Spleen (tissue), 11 donors: Measurements from ENCODE around the gene TTC7B. TPM values are rescaled to one million over a fixed set of nuclear protein-coding genes. Genes with fewer than 3 reads are reported as not detected.

Experiments
- DNase-seq: peaks from one replicate; pipeline ENCODE4 v3.0.0-alpha.2; 2020
- H3K27ac ChIP-seq, 8 donors: fragments of 200-600 bp; sonication (generic) in 7 of 8; 1 replicate in 4 of 8; 2 replicates in 4 of 8; pipeline versions ENCODE4 v1.5.0 to v1.8.0; 2016 to 2021; ENCODE audit warnings: inconsistent platforms in 4 of 8, mild to moderate bottlenecking in 4 of 8, moderate library complexity in 1 of 8
- H3K27me3 ChIP-seq, 7 donors: fragments of 200-600 bp; sonication (generic) in 6 of 7; replicated peaks in 1 of 7; 1 replicate in 4 of 7; 2 replicates in 3 of 7; pipeline versions ENCODE4 v1.5.0 to v1.8.0; 2016 to 2021; ENCODE audit warnings: inconsistent platforms in 3 of 7, mild to moderate bottlenecking in 1 of 7
- H3K36me3 ChIP-seq, 6 donors: fragments of 200-600 bp; sonication (generic) in 5 of 6; 1 replicate in 4 of 6; 2 replicates in 2 of 6; pipeline versions ENCODE4 v1.5.0 to v1.8.0; 2016 to 2021; ENCODE audit warnings: inconsistent platforms in 2 of 6
- H3K4me1 ChIP-seq, 6 donors: fragments of 200-600 bp; sonication (generic) in 5 of 6; 1 replicate in 3 of 6; 2 replicates in 3 of 6; pipeline versions ENCODE4 v1.5.0 to v1.8.0; 2016 to 2021; ENCODE audit warnings: inconsistent platforms in 3 of 6
- H3K4me3 ChIP-seq, 8 donors: fragments of 200-600 bp; sonication (generic) in 7 of 8; 1 replicate in 4 of 8; 2 replicates in 4 of 8; pipeline versions ENCODE4 v1.5.0 to v1.8.0; 2016 to 2021; ENCODE audit warnings: inconsistent platforms in 4 of 8, mild to moderate bottlenecking in 4 of 8, moderate library complexity in 2 of 8
- H3K9me3 ChIP-seq, 8 donors: fragments of 200-600 bp; sonication (generic) in 7 of 8; 1 replicate in 4 of 8; 2 replicates in 4 of 8; pipeline versions ENCODE4 v1.5.0 to v1.8.0; 2016 to 2021; ENCODE audit warnings: inconsistent platforms in 4 of 8
- POLR2A ChIP-seq, 3 donors: fragments of 450-650 bp; IDR thresholded peaks; one replicate each; pipeline ENCODE4 v1.5.1; 2017; ENCODE audit warnings: antibody characterized with exemption in 3 of 3, mild to moderate bottlenecking in 1 of 3
- POLR2AphosphoS5 ChIP-seq, 3 donors: sonication (generic); formaldehyde crosslinking; IDR thresholded peaks; one replicate each; pipeline ENCODE4 v1.5.1; 2017; ENCODE audit warnings: antibody characterized with exemption in 3 of 3
- WGBS, 5 donors: extraction: QIAGEN DNeasy Blood & Tissue Kit in 3 of 5; methylation state at CpG; one replicate each; pipeline versions ENCODE4 v1.1.5 to v1.1.7; 2013 to 2018; 5-methylcytosine and 5-hydroxymethylcytosine counted together
- intact Hi-C: fragments of 100-400 bp; cut with DNase I; formaldehyde crosslinking; loops from one replicate; pipeline ENCODE4 v1.15.0; 2023; ENCODE audit warnings: low total_unique reads
- polyA plus RNA-seq, 3 donors: library from polyadenylated mRNA; stranded (reverse); fragments of 200-250 nt; gene quantifications; one replicate each; pipeline ENCODE4 v1.2.1, GENCODE V29; 2013
- total RNA-seq, 7 donors: library from RNA; depleted of rRNA in 3 of 7; stranded (reverse); fragments of >200 nt in 3 of 7; fragmentation: NEBNext Ultra II Directional in 4 of 7; extraction: Animal tissue kit (Norgen Biotek cat#: 25700) in 4 of 7; gene quantifications; one replicate each; pipeline versions ENCODE4 v1.1.0 to v1.2.1, GENCODE V29; 2016 to 2021
- TF ChIP-seq, protein P1 (sequence below), 11 experiments: fragments of 200-600 bp in 7 of 11; fragments of 450-650 bp in 4 of 11; sonication (generic) in 4 of 11; IDR thresholded peaks in 8 of 11; conservative IDR thresholded peaks in 3 of 11; 1 replicate in 7 of 11; 2 replicates in 4 of 11; pipeline versions ENCODE4 v1.4.0 to v1.8.0; 2016 to 2021; ENCODE audit warnings: antibody characterized with exemption in 11 of 11, inconsistent platforms in 4 of 11, mild to moderate bottlenecking in 1 of 11
- donor health status: healthy with polysubstance abuse.
- donor health status: DM: no; HTN: no; CAD: no; lungs with moderate emphysema.
- donor health status: DM: no; HTN: no; CAD: no.
- donor health status: Bipolar disorder and iron deficiency.
- donor health status: healthy.
- donor health status: DM: no; HTN: no; CAD: no.
- donor health status: DM: yes; HTN: yes; CAD: no.

Gene TTC7B
- total and polyA plus RNA-seq, 10 donors, result 6.6 to 98.4 (median 62.6) TPM

DNA sequence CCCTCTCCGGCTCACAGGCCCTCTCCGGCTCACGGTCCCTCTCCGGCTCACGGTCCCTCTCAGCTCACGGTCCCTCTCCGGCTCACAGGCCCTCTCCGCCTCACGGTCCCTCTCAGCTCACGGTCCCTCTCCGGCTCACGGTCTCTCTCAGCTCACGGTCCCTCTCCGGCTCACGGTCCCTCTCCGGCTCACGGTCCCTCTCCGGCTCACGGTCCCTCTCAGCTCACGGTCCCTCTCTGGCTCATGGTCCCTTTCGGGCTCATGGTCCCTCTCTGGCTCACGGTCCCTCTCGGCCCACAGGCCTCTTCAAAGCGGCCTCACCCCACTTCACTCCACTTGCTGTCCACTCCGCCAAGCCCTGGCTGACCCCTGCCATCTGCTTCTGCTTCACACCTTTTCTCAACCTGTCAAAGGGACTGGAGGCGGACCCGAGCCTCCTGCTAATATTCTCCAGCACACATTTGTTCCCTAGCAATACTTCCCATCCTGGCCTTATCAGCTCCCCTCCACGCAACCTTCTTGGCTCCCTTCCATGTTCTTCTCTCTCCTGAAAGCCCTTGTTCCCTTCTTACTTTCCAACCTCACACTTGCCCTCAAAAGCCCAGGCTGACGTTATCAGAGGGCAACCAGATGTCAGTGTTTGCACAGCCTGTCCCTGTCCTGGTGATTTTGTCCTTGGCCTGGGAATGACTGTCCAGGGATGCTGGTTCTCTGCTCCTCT lies 242.7 kb downstream of the TTC7B start:
- no peaks in the 10 kb centered on the region for H3K9me3 ChIP-seq
- DNase-seq, result no peak
- no peak overlapping the region for H3K27ac ChIP-seq
- intact Hi-C loops, result no loop called here
- peaks cover 0 to 7% (median 0%) of the 10 kb centered on the region in 6 donors for H3K4me1 ChIP-seq
- TF ChIP-seq, protein P1, sequence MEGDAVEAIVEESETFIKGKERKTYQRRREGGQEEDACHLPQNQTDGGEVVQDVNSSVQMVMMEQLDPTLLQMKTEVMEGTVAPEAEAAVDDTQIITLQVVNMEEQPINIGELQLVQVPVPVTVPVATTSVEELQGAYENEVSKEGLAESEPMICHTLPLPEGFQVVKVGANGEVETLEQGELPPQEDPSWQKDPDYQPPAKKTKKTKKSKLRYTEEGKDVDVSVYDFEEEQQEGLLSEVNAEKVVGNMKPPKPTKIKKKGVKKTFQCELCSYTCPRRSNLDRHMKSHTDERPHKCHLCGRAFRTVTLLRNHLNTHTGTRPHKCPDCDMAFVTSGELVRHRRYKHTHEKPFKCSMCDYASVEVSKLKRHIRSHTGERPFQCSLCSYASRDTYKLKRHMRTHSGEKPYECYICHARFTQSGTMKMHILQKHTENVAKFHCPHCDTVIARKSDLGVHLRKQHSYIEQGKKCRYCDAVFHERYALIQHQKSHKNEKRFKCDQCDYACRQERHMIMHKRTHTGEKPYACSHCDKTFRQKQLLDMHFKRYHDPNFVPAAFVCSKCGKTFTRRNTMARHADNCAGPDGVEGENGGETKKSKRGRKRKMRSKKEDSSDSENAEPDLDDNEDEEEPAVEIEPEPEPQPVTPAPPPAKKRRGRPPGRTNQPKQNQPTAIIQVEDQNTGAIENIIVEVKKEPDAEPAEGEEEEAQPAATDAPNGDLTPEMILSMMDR (IDR thresholded peaks at IDR 0.05 in 8 of 11, conservative IDR thresholded peaks at IDR 0.05 in 3 of 11), result no peak
- TF ChIP-seq POLR2A (IDR thresholded peaks at IDR 0.05), result no peak
- TF ChIP-seq POLR2AphosphoS5 (IDR thresholded peaks at IDR 0.05), result no peak
- H3K36me3 ChIP-seq, result peaks cover 0 to 70% (median 11%) of the 10 kb centered on the region in 6 donors
- 87 to 96% (median 92%) methylated on average over 20 to 29 of the region's 29 CpGs for WGBS, 5 donors
- H3K4me3 ChIP-seq, result no peak overlapping the region
- no peaks in the 10 kb centered on the region for H3K27me3 ChIP-seq

DNA sequence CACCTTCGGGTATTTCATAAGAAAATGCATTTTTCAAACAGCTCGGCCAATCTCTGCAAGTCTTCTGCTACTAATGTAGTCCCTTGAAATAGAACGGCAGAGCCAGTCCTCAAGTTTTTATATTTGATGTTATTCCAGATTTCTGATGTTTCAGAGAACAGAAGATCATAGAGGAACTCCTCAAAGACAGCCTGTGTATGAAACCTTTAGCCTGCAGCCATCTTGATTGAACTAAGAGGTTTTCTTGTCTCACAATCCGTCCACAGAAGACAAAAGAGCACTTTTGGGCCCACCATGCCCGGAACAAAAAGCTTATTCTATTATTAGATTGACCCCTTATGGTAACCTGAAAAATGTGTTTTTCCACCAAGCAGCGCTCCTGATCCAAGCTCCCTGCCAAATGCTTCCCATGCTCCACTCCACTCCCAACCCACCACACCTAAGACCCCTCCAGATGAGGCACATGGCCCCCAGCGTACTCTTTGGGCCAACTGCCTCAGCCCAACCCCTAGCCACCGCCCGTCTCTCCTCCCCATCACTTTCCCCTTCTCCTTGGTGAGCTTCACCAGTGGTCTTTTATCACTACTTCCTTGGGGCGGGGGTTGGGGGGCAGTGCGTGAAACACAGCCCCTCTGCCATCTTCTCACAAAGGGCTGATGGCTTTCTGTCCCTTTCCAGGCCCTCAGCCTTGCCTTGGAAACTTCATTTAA lies 243.6 kb downstream of the TTC7B start:
- DNase-seq, result no peak
- Histone ChIP-seq H3K4me1 (peaks cover 0 to 8% (median 0%) of the 10 kb centered on the region in 6 donors), H3K27me3 (no peaks in the 10 kb centered on the region), H3K27ac (no peak overlapping the region), H3K4me3 (no peak overlapping the region), H3K36me3 (peaks cover 0 to 60% (median 3%) of the 10 kb centered on the region in 6 donors), H3K9me3 (no peaks in the 10 kb centered on the region)
- TF ChIP-seq POLR2AphosphoS5 (IDR thresholded peaks at IDR 0.05), result no peak
- TF ChIP-seq, protein P1 (IDR thresholded peaks at IDR 0.05 in 8 of 11, conservative IDR thresholded peaks at IDR 0.05 in 3 of 11), result no peak
- TF ChIP-seq POLR2A (IDR thresholded peaks at IDR 0.05), result no peak
- 92 to 95% (median 92%) methylated on average over 11 of the region's 11 CpGs for WGBS, 5 donors
- intact Hi-C loops, result no loop called here

DNA sequence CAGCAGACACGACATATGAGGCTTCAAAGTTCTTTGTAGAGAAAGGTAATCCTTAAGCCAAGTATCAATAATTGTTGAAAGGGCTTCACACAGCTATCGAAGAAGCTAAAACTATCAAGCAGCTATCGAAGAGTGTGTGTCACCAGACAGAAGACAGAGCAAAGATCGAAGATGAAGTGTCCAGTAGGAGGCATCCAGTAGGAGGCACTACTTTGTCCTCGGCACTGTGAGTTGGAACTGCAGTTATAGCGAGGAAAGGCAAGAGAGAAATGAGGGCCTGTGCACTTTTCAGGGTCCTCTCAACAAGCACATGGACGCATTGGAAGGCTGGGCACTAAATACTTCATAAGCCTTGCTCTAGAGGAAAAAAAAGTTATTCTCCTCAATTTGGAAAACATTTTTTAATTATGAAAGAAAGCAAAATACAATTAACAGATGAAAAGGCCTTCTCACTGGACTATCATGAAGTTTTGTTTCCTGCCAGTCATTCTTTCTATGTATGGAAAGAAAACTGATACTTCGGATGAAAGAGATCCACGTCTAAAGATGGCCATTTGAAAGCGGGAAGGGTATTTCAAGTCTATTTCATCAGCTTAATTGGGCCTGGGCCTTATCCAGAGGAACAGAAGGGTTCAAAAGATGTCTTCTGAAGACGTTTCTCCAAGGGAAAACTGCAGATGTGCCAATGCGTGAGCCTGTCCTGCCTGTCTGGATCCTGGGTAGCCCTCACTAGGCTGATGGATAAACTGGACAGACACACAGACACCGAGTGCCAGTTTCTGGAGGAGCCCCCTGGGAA lies 244.9 kb downstream of the TTC7B start:
- H3K27ac ChIP-seq, result no peak overlapping the region
- WGBS, 5 donors, result 84 to 94% (median 92%) methylated on average over 13 of the region's 13 CpGs
- no peak for DNase-seq
- H3K36me3 ChIP-seq, result peaks cover 0 to 59% (median 0%) of the 10 kb centered on the region in 6 donors
- intact Hi-C loops, result no loop called here
- peaks cover 0 to 8% (median 0%) of the 10 kb centered on the region in 6 donors for H3K4me1 ChIP-seq
- no peak overlapping the region for H3K4me3 ChIP-seq
- H3K9me3 ChIP-seq, result no peaks in the 10 kb centered on the region
- TF ChIP-seq POLR2A (IDR thresholded peaks at IDR 0.05) (no peak), POLR2AphosphoS5 (IDR thresholded peaks at IDR 0.05) (no peak)
- TF ChIP-seq, protein P1 (IDR thresholded peaks at IDR 0.05 in 8 of 11, conservative IDR thresholded peaks at IDR 0.05 in 3 of 11), result no peak
- H3K27me3 ChIP-seq, result no peaks in the 10 kb centered on the region
